Right lobe of liver (tissue), 4 donors: ENCODE measurements around the gene TRMT61B.

Experiments
- CTCF ChIP-seq, 4 donors: fragments of 200-600 bp in 3 of 4; fragments of 450-650 bp in 1 of 4; IDR thresholded peaks; one replicate each; pipeline versions ENCODE4 v1.5.1 to v1.8.0; 2016 to 2022; ENCODE audit warnings: antibody characterized with exemption in 4 of 4, mild to moderate bottlenecking in 2 of 4
- POLR2A ChIP-seq: fragments of 450-650 bp; IDR thresholded peaks from one replicate; pipeline ENCODE4 v1.6.1; 2017; ENCODE audit warnings: antibody characterized with exemption, mild to moderate bottlenecking
- donor health status: DM: no; HTN: no; CAD: no.
- donor health status: DM: no; HTN: no; CAD: no.
- donor health status: DM: no; HTN: yes; CAD: no.

GRCh38 chr2:28894470-28895188 is 24.5 kb upstream of the TRMT61B start, which contains the start of gene WDR43:
- TF ChIP-seq CTCF (IDR thresholded peaks at IDR 0.05) (no peak), POLR2A (peak; percentile 72)
